Activated CD8-positive, alpha-beta memory T cell treated with anti-CD3 and anti-CD28 coated beads for 36 hours (primary cell): ENCODE measurements around the gene SLC35F3. TPM values are rescaled to one million over a fixed set of nuclear protein-coding genes. Genes with fewer than 3 reads are reported as not detected.
"Not testable (repeated sequence)": the region's sequence is repeated elsewhere in the genome, so short reads cannot be mapped to it uniquely, and the experiment has no call there.

Source experiments
- CTCF ChIA-PET: fragments of 350-600 bp; sonication (Branson Sonifier 250); formaldehyde crosslinking; loops from one replicate; lab custom pipeline; 2021; ENCODE audit warnings: antibody characterized with exemption; lab: Charles Lee
- POLR2A ChIA-PET: fragments of 350-600 bp; sonication (Branson Sonifier 250); formaldehyde crosslinking; loops from one replicate; lab custom pipeline; 2021; ENCODE audit warnings: antibody characterized with exemption; lab: Charles Lee
- total RNA-seq, 2 experiments: library from RNA; stranded (reverse); gene quantifications; one replicate each; pipeline ENCODE4 v1.2.3, GENCODE V29; 2021

Gene SLC35F3
- total RNA-seq, 2 experiments from 2014 or later: 8.3 to 9.0 TPM

DNA sequence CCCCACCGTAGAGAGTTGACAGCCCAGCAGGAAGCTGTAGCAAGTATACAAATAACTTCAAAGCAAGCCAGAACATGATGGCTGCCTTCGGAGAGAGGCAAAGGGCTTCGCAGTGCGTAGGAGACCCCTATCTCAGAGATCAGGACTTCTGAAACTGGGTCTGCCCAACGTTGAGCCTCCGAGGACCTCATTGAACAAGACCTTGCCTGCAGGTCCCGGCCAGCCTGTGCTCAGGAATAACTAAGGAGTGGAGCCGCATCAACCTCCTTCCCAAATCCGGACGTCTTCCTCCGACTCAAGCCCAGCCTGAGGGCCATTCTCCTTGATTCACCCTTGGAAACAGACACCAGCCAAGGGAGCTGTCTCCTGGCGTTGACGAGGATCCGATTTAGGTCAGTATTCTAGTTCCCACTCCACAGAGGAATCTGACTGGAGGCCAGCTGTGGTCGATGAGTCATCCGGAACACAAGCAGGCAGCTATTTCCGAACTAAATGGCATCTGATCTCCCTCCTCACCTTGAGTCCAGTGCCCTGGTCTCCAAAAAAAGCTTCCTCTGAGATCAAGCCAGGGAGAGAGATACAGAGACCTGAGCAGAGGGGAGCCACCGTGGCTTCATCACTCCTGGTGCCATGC, 302.3 kb downstream of the SLC35F3 start:
- POLR2A ChIA-PET: no interaction called here
- CTCF ChIA-PET: no interaction called here

DNA sequence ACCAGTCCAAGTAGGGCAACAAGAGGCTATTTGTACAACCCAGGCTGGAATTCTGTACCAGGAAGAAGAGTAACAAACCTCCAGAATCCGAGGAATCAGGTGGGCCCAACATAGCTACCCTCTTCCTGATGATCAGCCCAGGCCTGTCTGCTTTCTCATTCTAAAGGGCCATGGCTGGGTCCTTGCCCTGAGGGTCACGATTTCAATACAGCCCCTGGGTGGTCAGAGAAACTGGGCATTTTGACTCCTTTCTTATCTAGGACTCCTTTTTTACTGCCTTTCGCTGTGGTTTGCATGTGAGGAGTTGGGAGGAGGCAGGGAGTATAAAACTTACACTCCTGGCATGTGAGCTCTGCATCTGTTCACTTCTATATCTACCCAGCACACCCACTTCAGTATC, 303.9 kb downstream of the SLC35F3 start:
- CTCF ChIA-PET: no interaction called here
- POLR2A ChIA-PET: no interaction called here

GRCh38 chr1:234208791-234209190, 304.3 kb downstream of the SLC35F3 start:
- ChIA-PET POLR2A (no interaction called here), CTCF (no interaction called here)

DNA sequence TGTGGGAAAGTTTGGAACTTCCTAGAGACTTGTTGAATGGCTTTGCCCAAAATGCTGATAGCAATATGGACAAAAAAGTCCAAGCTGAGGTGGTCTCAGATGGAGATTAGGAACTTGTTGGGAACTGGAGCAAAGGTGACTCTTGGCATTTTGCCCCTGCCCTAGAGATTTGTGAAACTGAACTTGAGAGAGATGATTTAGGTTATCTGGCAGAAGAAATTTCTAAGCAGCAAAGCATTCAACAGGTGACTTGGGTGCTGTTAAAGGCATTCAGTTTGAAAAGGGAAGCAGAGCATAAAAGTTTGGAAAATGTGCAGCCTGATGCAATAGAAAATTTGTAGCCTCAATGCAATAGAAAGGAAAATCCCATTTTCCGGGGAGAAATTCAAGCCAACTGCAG, 306.0 kb downstream of the SLC35F3 start:
- POLR2A ChIA-PET: not testable (repeated sequence)
- CTCF ChIA-PET: interaction anchor here (1.3 kb wide), 1 partner anchor 100 kb away, joined by 3 read pairs; no protein-coding TSS in a partner anchor

DNA sequence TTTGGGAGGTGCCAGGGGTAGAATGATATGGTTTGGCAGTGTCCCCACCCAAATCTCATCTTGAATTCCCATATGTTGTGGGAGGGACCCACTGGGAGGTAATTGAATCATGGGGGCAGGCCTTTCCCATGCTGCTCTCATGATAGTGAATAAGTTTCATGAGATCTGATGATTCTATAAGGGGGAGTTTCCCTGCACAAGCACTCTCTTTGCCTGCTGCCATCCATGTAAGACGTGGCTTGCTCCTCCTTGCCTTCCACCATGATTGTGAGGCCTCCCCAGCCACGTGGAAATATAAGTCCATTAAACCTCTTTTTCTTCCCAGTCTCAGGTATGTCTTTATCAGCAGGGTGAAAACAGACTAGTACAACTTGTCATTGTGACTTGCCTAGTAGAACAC, 307.4 kb downstream of the SLC35F3 start:
- CTCF ChIA-PET: interaction anchor here (1.0 to 2.6 kb wide), 3 partner anchors 58 to 99 kb away, joined by 4 to 18 read pairs (median 4); no protein-coding TSS in a partner anchor
- POLR2A ChIA-PET: not testable (repeated sequence)

DNA sequence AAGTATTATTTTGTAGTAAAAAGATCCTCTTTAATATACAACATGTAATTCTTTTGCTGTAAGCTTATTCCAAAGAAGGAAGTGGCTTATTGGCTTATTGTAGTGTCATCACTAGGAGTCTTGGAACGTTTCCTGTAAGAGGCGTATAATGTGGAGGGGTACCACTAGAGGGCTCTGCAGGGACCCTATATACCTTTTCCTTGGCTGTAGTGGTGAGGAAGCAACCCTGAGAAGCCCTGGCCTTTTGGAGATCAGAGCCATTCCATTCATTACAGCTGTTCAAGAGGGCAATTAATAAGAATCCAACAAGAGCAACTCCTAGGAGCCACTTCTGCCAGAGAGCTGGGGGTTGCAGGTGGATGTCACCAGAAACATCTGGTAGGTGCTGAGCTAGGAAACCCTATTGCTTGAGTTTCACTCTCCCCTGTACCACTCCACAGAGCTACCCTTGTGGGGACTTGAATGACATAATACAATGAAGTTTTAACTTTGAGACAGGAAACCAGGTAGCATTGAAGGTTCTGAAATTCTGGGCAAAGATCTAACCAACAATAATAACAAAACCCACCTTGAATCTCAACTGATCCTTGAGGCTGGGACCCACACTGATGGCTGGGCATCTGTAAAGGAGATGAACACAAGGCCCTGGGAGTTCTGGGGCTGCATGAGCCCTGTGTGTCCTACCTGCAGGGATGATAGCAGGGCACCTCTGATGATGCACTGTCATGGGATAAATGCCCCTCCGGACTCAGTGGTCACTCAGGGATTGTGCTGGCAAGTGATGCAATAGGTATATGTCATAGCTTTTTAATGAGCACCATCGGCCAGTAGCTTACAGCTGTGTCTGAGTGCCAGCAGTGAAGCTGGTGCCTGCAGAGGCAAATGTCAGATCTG, 308.5 kb downstream of the SLC35F3 start:
- ChIA-PET CTCF (interaction anchor here (0.6 to 2.6 kb wide), 10 partner anchors 10 to 114 kb away, joined by 3 to 18 read pairs (median 4); no protein-coding TSS in a partner anchor), POLR2A (no interaction called here)

- POLR2A ChIA-PET: no interaction called here
- CTCF ChIA-PET: interaction anchor here (0.7 to 2.6 kb wide), 6 partner anchors 9 to 130 kb away, joined by 3 to 18 read pairs (median 8); no protein-coding TSS in a partner anchor
These were observed 309.2 kb downstream of the SLC35F3 start for GRCh38 chr1:234213658-234214128.

DNA sequence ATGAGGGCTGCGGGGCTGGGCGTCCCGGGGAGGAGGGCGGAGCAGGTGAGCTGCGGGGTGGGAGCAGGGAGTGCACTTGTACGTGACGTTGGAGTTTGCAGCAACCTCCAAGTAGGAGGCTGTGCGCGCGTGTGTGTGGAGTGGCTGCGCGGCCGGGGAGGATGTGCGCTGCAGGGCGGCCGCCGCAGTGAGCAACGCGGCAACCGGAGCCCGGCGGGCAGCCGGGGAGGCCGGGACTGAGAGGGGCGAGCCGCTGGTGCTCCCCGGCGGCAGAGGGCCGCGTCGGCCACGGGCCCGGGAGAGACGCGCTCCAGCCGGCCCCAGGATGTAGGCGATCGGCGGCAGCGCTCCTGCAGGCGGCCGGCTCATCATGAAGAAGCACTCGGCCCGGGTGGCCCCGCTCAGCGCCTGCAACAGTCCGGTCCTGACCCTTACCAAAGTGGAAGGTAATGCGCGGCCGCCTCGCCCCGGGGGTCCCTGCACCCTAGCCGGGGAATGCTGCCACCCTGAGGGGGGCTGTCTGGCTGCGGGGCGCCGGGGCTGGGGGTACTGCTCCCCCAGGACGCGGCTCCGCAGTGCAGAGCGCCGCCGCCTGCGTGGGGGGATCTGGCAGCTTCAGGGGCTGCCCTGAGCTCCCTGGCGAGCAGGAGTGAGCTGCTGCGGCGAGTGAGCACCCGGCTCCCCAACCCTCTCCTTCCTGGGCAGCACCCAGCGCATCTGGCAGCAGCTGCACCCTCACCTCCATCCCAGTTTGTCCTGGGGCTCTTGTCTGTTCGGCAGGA, 309.8 kb downstream of the SLC35F3 start:
- CTCF ChIA-PET: interaction anchor here (0.7 to 2.6 kb wide), 6 partner anchors 9 to 160 kb away, joined by 3 to 18 read pairs (median 6); no protein-coding TSS in a partner anchor
- POLR2A ChIA-PET: no interaction called here

- POLR2A ChIA-PET: no interaction called here
These were observed 310.7 kb downstream of the SLC35F3 start for GRCh38 chr1:234214911-234215892.

DNA sequence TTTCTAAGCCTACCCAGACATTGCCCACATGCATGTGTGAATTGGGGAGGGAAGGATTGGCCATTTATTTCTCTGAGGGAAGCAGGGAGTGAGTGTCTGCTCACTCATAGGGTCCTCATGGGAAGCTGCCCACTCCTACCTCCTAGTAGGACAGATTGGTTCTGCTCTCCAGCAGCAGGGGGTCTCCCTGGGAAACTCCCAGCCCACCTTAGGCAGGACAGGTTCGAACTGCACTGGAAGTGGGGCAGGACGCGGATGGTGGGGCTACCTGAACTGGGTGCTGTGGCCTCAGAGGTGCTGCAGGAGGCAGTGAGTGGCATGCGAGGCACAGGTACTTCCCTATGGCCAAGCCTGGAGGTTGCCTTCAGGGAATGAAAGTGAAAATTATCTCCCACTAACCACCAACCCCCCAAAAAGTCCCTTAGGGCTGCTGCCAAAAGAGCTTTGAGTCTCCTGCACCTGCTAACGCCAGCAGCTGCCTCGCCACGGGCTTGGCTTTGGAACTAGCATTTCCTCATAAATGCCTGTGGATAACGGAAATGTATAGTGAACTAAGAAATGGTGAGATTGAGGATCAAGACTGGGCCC, 311.7 kb downstream of the SLC35F3 start:
- ChIA-PET CTCF (interaction anchor here (0.7 kb wide), 1 partner anchor 57 kb away, joined by 3 read pairs; no protein-coding TSS in a partner anchor), POLR2A (no interaction called here)

More at GRCh38 chr1:234214911-234215892, 310.7 kb downstream of the SLC35F3 start:
- CTCF ChIA-PET: interaction anchor here (0.8 to 1.0 kb wide), 3 partner anchors 55 to 159 kb away, joined by 3 to 5 read pairs (median 3); no protein-coding TSS in a partner anchor

DNA sequence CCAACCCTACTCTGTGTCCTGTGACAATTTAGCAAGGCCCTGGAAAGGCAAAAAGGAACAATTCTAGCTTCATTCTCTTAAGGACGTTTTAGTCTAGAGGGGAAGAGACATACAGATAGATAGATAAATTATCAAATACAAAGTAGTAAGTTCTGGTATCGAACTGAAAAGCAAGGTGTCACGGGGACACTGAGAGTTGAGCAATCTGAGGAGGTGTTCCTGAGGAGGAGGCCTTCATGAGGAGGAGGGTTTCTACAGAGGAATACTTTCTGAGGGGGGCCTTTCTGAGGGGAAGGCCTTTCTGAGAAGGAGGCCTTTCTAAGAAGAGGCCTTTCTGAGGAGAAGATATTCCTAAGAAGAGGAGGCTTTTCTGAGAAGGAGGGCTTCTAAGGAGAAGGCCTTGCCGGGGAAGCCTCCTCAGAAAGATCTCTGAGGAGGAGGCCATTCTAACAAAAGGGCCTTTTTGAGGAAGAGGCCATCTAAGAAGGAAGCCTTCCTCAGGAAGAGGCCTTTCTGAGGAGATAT, 312.9 kb downstream of the SLC35F3 start:
- ChIA-PET CTCF (no interaction called here), POLR2A (no interaction called here)

GRCh38 chr1:234218078-234218477, 313.6 kb downstream of the SLC35F3 start:
- ChIA-PET POLR2A (no interaction called here), CTCF (no interaction called here)

DNA sequence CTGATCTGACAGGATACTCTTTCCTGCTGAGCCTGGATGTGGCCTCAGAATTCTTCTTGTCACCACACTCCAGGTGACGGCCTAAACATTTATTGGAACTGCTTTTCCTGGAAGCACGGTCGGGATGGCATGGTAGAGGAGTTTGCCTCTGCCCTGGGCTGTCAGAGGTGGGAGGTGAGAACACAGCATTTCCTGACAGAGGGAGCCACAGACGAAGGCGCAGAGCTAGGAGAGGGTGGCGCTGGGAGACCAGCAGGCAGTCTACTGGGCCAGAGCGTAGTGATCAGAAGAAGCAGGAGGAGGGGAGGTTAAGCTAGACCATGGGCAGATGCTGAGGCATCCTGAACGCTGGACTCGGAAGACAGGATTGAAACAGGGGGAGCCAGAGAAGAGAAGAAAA, 315.2 kb downstream of the SLC35F3 start:
- ChIA-PET CTCF (interaction anchor here (0.6 kb wide), 1 partner anchor 13 kb away, joined by 3 read pairs; no protein-coding TSS in a partner anchor), POLR2A (no interaction called here)

DNA sequence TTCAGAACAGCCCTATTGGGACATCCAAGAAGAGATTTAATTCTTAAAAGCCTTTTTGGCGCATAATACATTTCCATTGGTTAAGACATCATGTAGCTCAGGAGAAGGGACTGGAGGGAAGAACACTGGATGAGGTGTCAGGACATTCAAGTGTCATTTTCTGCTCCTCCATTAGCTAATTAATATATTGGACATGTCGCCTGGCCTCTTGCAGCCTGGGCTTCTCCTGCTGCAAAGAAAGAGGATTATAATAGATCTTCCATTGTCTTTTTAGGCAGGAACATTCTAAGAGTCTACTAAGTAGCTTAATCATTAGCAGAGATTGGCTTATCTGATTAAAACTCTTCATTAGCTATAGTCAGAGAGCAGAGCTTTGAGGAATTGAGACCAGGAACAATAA, 317.1 kb downstream of the SLC35F3 start:
- ChIA-PET CTCF (interaction anchor here (1.5 to 2.5 kb wide), 2 partner anchors 8 to 19 kb away, joined by 3 to 10 read pairs; no protein-coding TSS in a partner anchor), POLR2A (no interaction called here)

DNA sequence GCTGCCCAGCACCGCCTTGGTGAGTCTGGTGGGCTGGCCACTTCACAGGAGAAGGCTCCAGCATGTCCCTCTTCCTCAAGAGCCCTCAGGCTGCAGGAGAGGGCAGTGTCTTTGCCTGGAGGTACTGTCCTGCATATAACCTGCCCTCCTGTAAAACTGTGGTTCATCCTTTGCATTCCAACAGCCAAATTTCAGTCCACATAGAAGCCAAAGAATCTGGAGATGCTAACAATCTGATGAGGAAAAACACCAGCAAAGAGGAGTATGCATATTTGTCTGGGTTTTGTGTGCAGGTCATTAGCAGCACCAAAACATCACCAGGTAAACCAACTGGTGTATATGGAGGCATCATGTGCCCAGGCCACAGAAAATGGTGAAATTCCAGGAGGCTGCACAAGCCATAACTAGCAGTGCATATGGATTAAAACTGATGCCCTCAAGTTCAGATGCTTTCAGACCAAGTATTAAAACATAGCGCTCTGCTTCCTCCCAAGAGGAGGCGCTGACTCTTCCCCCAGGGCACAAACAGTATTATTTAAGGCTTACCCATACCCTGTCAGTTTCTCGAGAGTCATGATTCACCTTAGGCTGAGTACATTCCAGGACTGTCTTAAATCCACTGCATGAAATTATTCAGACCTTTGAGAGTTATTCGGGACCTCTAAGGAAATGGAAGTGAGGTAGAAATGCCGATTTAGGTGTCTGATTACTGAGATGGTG, 318.2 kb downstream of the SLC35F3 start:
- POLR2A ChIA-PET: no interaction called here

GRCh38 chr1:234226113-234226818, 321.8 kb downstream of the SLC35F3 start:
- CTCF ChIA-PET: no interaction called here
- POLR2A ChIA-PET: no interaction called here

More for the DNA sequence above, 318.2 kb downstream of the SLC35F3 start:
- CTCF ChIA-PET: interaction anchor here (1.5 to 2.5 kb wide), 2 partner anchors 9 to 18 kb away, joined by 3 to 10 read pairs; no protein-coding TSS in a partner anchor
